ENCODE data around the gene SETBP1. TPM values are rescaled to one million over a fixed set of nuclear protein-coding genes. Genes with fewer than 3 reads are reported as not detected.

SETBP1 gene
- total and polyA plus RNA-seq, 9 of the 15 experiments (the other 6 are each of a cell fraction or from before 2014, with no cell fraction given), result under 0.01 to 0.13 (median 0.04) TPM

DNA sequence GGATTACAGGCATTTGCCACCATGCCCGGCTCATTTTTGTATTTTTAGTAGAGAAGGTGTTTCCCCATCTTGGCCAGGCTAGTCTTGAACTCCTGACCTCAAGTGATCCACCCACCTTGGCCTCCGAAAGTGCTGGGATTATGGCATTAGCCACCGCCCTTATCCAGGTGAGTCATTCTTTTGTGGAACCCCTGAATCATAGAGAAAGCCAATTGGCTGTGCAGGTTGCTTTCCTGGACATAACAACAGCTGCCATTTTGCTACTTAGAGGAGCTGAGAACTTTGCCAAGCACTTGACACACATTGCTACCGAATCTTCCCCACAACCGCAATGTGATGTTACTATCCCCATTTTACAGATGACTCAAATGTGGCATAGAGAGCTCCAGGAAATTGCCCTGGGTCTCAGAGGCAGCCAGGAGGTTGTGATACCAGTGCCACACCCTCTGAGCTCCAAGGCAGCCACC is 36.0 kb downstream of the SETBP1 start:
- intact Hi-C loops (cut with micrococcal nuclease), result no loop called here
- CTCF ChIA-PET (ENCODE audit: low intra/inter-chr PET ratio), result no interaction called here
- no peak for FAIRE-seq

DNA sequence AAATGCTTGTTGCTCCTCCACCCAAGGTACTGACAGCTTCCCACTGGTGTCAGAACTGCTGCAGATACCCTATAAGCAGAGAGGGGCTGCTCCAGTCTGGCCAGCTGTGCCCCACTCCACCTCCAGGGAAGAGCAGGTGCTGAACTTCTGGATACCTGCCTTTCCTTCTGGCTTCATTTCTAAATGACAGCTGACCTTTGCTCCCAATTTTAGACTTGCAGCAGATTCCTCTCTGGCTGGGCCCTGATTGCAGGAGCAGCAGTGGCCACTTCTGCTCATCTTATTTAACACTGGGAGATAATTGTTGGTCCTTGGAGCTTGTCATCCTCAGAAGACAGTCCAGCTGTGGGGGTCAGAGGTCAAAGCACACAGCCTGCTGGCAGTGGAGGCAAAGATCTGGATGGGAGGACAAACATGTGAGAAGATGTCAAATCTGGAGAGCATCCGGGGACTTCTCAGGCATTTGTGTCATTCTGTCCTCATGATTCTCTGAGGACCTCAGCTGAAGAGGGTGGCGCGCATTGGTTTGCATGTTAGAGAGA is 38.9 kb downstream of the SETBP1 start:
- H2AFZ ChIP-seq (ENCODE audit: low read depth, low read length), result no peak overlapping the region
- DNase-seq (ENCODE audit: extremely low read depth in 1 of 4, low spot score in 3 of 4), result no peak
- no peaks in the 10 kb centered on the region for H3K36me3 ChIP-seq (ENCODE audit: control insufficient read depth, insufficient read depth, low read length)
- H3K9ac ChIP-seq (ENCODE audit: insufficient read depth in 1 of 2, low read depth in 2 of 2, low read length in 2 of 2), result no peak overlapping the region
- no peaks in the 10 kb centered on the region for H4K20me1 ChIP-seq (replicated peaks; ENCODE audit: control insufficient read depth, insufficient read depth, low read length)
- ChIA-PET POLR2A (interaction anchor here (0.6 kb wide), 1 partner anchor 13 kb away, joined by 3 read pairs; no protein-coding TSS in a partner anchor), CTCF (ENCODE audit: low intra/inter-chr PET ratio) (no interaction called here)
- H3K9me1 ChIP-seq (ENCODE audit: control insufficient read depth, insufficient read depth, low read length), result no peaks in the 10 kb centered on the region
- WGBS (ENCODE audit: insufficient coverage, low coverage, missing lambda C conversion rate), result 33% methylated on average over 1 of the region's 3 CpGs
- no peak overlapping the region for H3K27ac ChIP-seq (ENCODE audit: extremely low read depth, low read depth, low read length)
- BruUV-seq (replicated peaks), result no TSS peak
- no peaks in the 10 kb centered on the region for H3K9me3 ChIP-seq (replicated peaks; ENCODE audit: control insufficient read depth, insufficient read depth, low read depth, low read length)
- in situ Hi-C loops (cut with MboI) (no loop called here), intact Hi-C loops (cut with micrococcal nuclease) (no loop called here)
- no peak overlapping the region for H3K4me2 ChIP-seq (ENCODE audit: insufficient read depth, low read length)
- H3K79me2 ChIP-seq (ENCODE audit: control insufficient read depth, insufficient read depth, low read length), result no peaks in the 10 kb centered on the region
- H3K4me1 ChIP-seq (replicated peaks in 1 of 2; ENCODE audit: control insufficient read depth in 2 of 2, insufficient read depth in 2 of 2, low read length in 2 of 2), result peaks cover 0 to 3% of the 10 kb centered on the region in 2 experiments; a peak in 3 of 5 replicates
- no peak for TF ChIP-seq ETV1 (tag; conservative IDR thresholded peaks at IDR 0.05; ENCODE audit: low read depth)
- TF ChIP-seq HNRNPL (IDR thresholded peaks at IDR 0.05; ENCODE audit: low read depth, low read length), result no peak
- no peak for TF ChIP-seq TCFL5 (CRISPR knock-in tag; conservative IDR thresholded peaks at IDR 0.05)
- no peak for TF ChIP-seq SAP30 (IDR thresholded peaks at IDR 0.05; ENCODE audit: borderline replicate concordance, insufficient read depth, low read depth, low read length, poor library complexity, severe bottlenecking)
- TF ChIP-seq ZNF511 (CRISPR knock-in tag; IDR thresholded peaks at IDR 0.05), result no peak
- TF ChIP-seq ZNF696 (CRISPR knock-in tag; conservative IDR thresholded peaks at IDR 0.05), result no peak
- no peak for TF ChIP-seq CREBBP (IDR thresholded peaks at IDR 0.05; ENCODE audit: low read depth, low read length)
- no peak for TF ChIP-seq GTF2A2 (tag; IDR thresholded peaks at IDR 0.05)
- no peak overlapping the region for H3K4me3 ChIP-seq
- ATAC-seq, result no peak
- peaks cover 0 to 9% of the 10 kb centered on the region in 2 experiments; a peak in 2 of 5 replicates for H3K27me3 ChIP-seq (ENCODE audit: control insufficient read depth in 2 of 2, insufficient read depth in 2 of 2, low read length in 2 of 2)
- FAIRE-seq, result no peak

More for the DNA sequence above, 36.0 kb downstream of the SETBP1 start:
- Histone ChIP-seq H3K9me1 (ENCODE audit: control insufficient read depth, insufficient read depth, low read length) (no peaks in the 10 kb centered on the region), H4K20me1 (replicated peaks; ENCODE audit: control insufficient read depth, insufficient read depth, low read length) (no peaks in the 10 kb centered on the region), H3K4me2 (ENCODE audit: insufficient read depth, low read length) (no peak overlapping the region), H3K27ac (ENCODE audit: extremely low read depth, low read depth, low read length) (no peak overlapping the region), H2AFZ (ENCODE audit: low read depth, low read length) (no peak overlapping the region), H3K9me3 (replicated peaks; ENCODE audit: control insufficient read depth, insufficient read depth, low read depth, low read length) (no peaks in the 10 kb centered on the region; the same call in 1 of the 2 replicates), H3K4me1 (replicated peaks in 1 of 2; ENCODE audit: control insufficient read depth in 2 of 2, insufficient read depth in 2 of 2, low read length in 2 of 2) (no peaks in the 10 kb centered on the region), H3K27me3 (ENCODE audit: control insufficient read depth in 2 of 2, insufficient read depth in 2 of 2, low read length in 2 of 2) (peaks cover 0 to 9% of the 10 kb centered on the region in 2 experiments; a peak in 2 of 5 replicates), H3K79me2 (ENCODE audit: control insufficient read depth, insufficient read depth, low read length) (no peaks in the 10 kb centered on the region), H3K36me3 (ENCODE audit: control insufficient read depth, insufficient read depth, low read length) (no peaks in the 10 kb centered on the region), H3K9ac (ENCODE audit: insufficient read depth in 1 of 2, low read depth in 2 of 2, low read length in 2 of 2) (no peak overlapping the region), H3K4me3 (no peak overlapping the region)
- no TSS peak for BruUV-seq (replicated peaks)
- DNase-seq (ENCODE audit: extremely low read depth in 1 of 4, low spot score in 3 of 4) (no peak), ATAC-seq (no peak)
- 9% methylated on average over 4 of the region's 5 CpGs for WGBS (ENCODE audit: insufficient coverage, low coverage, missing lambda C conversion rate)
- in situ Hi-C loops (cut with MboI), result no loop called here
- POLR2A ChIA-PET, result no interaction called here
- TF ChIP-seq TBP (optimal IDR thresholded peaks at IDR 0.05; ENCODE audit: low read depth, low read length), result no peak
- TF ChIP-seq MTF1 (CRISPR knock-in tag; IDR thresholded peaks at IDR 0.05; ENCODE audit: borderline replicate concordance), result no peak
